Small intestine (tissue), 7 donors: ENCODE measurements around the gene RHOG. TPM values are rescaled to one million over a fixed set of nuclear protein-coding genes. Genes with fewer than 3 reads are reported as not detected.

Source experiments
- DNase-seq, 2 donors: peaks; one replicate each; pipeline versions ENCODE4 v3.0.0 to v3.0.0-alpha.2; 2013
- FAIRE-seq: peaks from 2 replicates; lab custom pipeline; 2012; peaks lifted over from hg19 to GRCh38; lab: Jason Lieb, UNC
- H3K27ac ChIP-seq, 3 donors: one replicate each; pipeline ENCODE4 v1.5.1; 2013; ENCODE audit warnings: low read length in 2 of 3, mild to moderate bottlenecking in 2 of 3, control low read depth in 1 of 3, inconsistent platforms in 1 of 3, low read depth in 1 of 3, moderate library complexity in 1 of 3
- H3K27me3 ChIP-seq, 3 donors: one replicate each; pipeline ENCODE4 v1.6.1; 2013; ENCODE audit warnings: low read length in 3 of 3, inconsistent platforms in 1 of 3; ENCODE audit not compliant: control insufficient read depth in 3 of 3, insufficient read depth in 3 of 3
- H3K36me3 ChIP-seq, 3 donors: one replicate each; pipeline ENCODE4 v1.6.1; 2013; ENCODE audit warnings: low read length in 3 of 3, inconsistent platforms in 1 of 3, low read depth in 1 of 3, mild to moderate bottlenecking in 1 of 3, moderate library complexity in 1 of 3; ENCODE audit not compliant: control insufficient read depth in 3 of 3, insufficient read depth in 2 of 3
- H3K4me1 ChIP-seq, 3 donors: one replicate each; pipeline ENCODE4 v1.6.1; 2013; ENCODE audit warnings: low read length in 2 of 3, inconsistent platforms in 1 of 3, low read depth in 1 of 3, mild to moderate bottlenecking in 1 of 3, moderate library complexity in 1 of 3; ENCODE audit not compliant: control insufficient read depth in 3 of 3, insufficient read depth in 2 of 3
- H3K4me3 ChIP-seq, 3 donors: one replicate each; pipeline ENCODE4 v1.5.1; 2013; ENCODE audit warnings: low read length in 3 of 3, control low read depth in 1 of 3, inconsistent platforms in 1 of 3, low read depth in 1 of 3, mild to moderate bottlenecking in 1 of 3, moderate library complexity in 1 of 3
- H3K9me3 ChIP-seq, 2 donors: one replicate each; pipeline ENCODE4 v1.6.1; 2013; ENCODE audit warnings: low read depth in 1 of 2, low read length in 1 of 2; ENCODE audit not compliant: control insufficient read depth in 2 of 2, insufficient read depth in 1 of 2
- WGBS, 3 donors: extraction: QIAGEN DNeasy Blood & Tissue Kit; methylation state at CpG; one replicate each; pipeline ENCODE4 v1.1.7; 2013; 5-methylcytosine and 5-hydroxymethylcytosine counted together
- polyA plus RNA-seq, 4 donors: library from polyadenylated mRNA; stranded (reverse) in 3 of 4; unstranded in 1 of 4; fragments of 200-250 nt in 3 of 4; fragments of 120-200 nt in 1 of 4; gene quantifications; one replicate each; pipeline versions ENCODE4 v1.2.1 to v1.2.3, GENCODE V29; 2013
- donor health status: healthy with polysubstance abuse.
- donor health status: control.
- donor health status: control.
- donor health status: Bipolar disorder and iron deficiency.
- donor health status: healthy.

The RHOG gene
- polyA plus RNA-seq, 4 donors, result 45.5 to 114 (median 74.3) TPM

DNA sequence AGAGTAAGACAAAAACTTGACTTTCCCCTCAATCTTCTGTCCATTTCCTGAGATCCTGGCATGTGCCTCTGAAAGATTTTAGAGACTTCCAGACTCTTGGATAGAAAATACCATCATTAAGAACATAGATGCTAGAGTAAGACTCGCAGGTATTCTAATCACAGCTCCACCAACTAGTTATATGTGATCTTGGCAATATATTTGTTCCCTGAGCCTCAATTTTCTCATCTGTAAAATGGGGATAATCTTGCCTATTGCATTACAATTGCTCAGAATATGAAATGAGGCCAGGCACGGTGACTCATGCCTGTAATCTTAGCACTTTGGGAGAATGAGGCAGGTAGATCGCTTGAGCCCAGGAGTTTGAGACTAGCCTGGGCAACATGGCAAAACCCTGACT, 10.7 kb downstream of the RHOG start:
- no peak overlapping the region for H3K4me3 ChIP-seq
- H3K36me3 ChIP-seq, result peaks cover 10 to 61% (median 24%) of the 10 kb centered on the region in 3 donors
- H3K27me3 ChIP-seq, result no peaks in the 10 kb centered on the region
- no peaks in the 10 kb centered on the region for H3K9me3 ChIP-seq
- FAIRE-seq (no peak), DNase-seq (no peak)
- WGBS, 3 donors, result 94 to 97% (median 95%) methylated on average over 3 of the region's 3 CpGs
- H3K27ac ChIP-seq, result no peak overlapping the region
- peaks cover 18 to 24% (median 21%) of the 10 kb centered on the region in 3 donors for H3K4me1 ChIP-seq

DNA sequence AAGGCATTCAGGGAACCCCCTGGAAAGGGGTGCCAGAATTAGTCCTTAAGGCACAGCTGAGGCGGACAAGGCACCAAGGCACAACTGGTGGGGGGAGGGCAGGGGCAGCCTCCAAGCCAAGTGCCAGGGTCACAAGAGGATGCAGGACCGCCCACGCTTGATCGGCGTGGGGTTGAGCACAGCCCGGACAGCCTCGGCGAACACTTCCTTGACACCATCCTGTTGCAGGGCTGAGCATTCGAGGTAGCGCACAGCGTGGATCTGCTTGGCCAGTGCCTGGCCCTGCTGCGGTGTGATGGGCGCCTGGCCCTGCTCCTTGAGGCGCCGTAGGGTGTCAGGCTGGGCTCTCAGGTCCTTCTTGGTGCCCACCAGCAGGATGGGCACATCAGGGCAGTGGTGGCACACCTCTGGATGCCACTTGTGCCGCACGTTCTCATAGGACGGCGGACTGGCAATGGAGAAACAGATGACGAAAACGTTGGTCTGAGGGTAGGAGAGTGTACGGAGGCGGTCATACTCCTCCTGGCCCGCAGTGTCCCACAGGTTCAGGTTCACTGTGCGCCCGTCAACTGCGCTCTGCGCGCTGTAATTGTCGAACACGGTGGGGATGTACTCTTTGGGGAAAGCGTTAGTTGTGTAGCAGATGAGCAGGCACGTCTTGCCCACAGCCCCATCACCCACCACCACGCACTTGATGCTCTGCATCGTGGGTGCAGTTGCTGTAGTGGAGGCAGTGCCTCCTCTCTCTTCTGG, 13.1 kb downstream of the RHOG start:
- peaks cover 10 to 72% (median 24%) of the 10 kb centered on the region in 3 donors for H3K36me3 ChIP-seq
- no peak overlapping the region for H3K27ac ChIP-seq
- H3K4me1 ChIP-seq, result peaks cover 5 to 9% (median 5%) of the 10 kb centered on the region in 3 donors
- WGBS, 3 donors, result 92 to 95% (median 94%) methylated on average over 35 of the region's 35 CpGs
- no peaks in the 10 kb centered on the region for H3K27me3 ChIP-seq
- DNase-seq (no peak), FAIRE-seq (no peak)
- H3K9me3 ChIP-seq, result no peaks in the 10 kb centered on the region
- no peak overlapping the region for H3K4me3 ChIP-seq

DNA sequence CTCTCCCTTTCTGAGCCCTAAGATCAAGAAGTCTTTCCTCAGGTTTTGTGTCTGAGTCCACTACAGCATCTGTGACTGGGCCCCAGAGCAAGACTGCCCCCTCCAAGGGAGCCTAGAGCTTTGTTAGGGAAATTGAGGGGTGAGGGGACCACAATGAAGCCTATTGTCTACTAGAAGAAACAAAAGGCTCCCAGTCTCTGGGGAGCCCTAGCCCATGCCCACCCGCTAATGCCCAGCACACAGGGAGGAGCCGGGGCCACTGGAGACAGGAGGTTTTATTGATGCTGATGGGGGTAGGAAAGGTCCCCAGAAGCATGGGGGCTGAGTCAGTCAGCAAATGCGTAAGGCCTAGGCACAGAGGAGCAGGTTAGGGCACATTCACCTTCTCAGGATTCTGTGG, 14.0 kb downstream of the RHOG start:
- H3K9me3 ChIP-seq, result no peaks in the 10 kb centered on the region
- no peak for DNase-seq
- H3K36me3 ChIP-seq, result peaks cover 10 to 74% (median 24%) of the 10 kb centered on the region in 3 donors
- 93 to 95% (median 94%) methylated on average over 3 of the region's 3 CpGs for WGBS, 3 donors
- no peak for FAIRE-seq
- H3K27me3 ChIP-seq, result no peaks in the 10 kb centered on the region
- H3K4me1 ChIP-seq, result peaks cover 0 to under 1% (median 0%) of the 10 kb centered on the region in 3 donors
- no peak overlapping the region for H3K27ac ChIP-seq
- no peak overlapping the region for H3K4me3 ChIP-seq

DNA sequence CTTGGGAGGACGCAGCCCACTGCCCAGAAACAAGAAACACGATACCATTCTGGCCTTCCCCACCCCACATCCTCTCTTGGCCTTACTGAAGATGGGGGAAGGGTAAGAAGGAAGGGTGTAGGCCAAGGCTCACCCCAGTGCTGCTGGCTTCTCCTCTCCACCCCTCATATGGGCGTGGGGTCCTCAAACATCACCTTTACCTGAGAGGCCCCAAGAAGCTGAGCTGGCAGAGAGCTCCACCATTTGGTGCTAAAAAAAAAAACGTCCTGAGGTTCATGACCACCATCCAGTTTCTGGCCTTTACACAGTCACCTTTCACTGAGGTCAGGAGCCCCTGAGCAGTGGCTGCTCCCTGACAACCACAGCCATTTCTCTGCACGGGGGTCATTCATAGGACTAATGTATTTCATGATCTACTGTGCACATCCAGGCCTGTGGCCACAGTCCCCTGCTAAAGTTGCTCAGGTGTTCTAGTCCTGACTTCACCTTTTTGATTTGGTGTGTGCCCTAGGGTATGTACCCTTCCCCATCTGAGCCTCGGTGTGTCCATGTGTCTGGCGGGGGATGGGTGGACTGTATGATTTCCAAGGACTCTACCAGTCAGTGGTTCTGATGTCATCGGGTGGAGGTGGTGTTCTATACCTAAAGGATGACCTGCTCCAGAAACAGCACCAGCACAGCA, 15.1 kb downstream of the RHOG start:
- H3K36me3 ChIP-seq, result peaks cover 10 to 70% (median 20%) of the 10 kb centered on the region in 3 donors
- H3K9me3 ChIP-seq, result no peaks in the 10 kb centered on the region
- H3K4me1 ChIP-seq, result no peaks in the 10 kb centered on the region
- no peak for FAIRE-seq
- H3K27ac ChIP-seq, result no peak overlapping the region
- WGBS, 3 donors, result 83 to 91% (median 86%) methylated on average over 8 of the region's 8 CpGs
- no peaks in the 10 kb centered on the region for H3K27me3 ChIP-seq
- no peak for DNase-seq
- H3K4me3 ChIP-seq, result no peak overlapping the region

DNA sequence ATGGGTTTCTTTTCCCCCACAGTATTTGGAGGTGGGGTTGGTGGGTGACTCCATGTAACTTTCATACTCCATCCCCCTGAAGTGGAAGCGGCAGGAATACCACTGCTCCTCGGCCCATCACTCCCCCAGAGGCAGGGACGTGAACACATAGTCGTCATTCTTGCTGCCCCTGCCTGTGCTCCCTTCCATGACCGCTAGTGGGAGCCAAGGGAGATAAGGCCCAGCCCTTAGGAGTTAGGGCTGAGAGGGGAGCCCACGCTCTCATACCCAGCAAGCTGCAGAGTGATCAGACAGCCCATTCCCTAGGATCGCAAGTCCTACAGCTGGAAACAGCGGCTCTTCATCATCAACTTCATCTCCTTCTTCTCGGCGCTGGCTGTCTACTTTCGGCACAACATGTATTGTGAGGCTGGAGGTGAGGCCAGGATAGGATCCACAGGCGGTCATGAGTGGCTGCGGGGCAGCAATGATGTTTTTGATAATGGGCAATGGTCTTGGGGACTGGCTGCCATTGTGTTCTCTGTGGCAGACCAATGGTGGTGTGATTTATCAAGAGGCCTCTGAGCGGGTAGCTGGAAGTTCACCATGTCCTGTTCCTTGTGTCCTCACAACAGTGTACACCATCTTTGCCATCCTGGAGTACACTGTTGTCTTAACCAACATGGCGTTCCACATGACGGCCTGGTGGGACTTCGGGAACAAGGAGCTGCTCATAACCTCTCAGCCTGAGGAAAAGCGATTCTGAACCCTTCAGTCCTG, 15.9 kb downstream of the RHOG start:
- DNase-seq (peak; percentile 63 to 70), FAIRE-seq (no peak)
- H3K27ac ChIP-seq, result no peak overlapping the region
- peaks cover 7 to 64% (median 20%) of the 10 kb centered on the region in 3 donors for H3K36me3 ChIP-seq
- H3K4me3 ChIP-seq, result no peak overlapping the region
- H3K27me3 ChIP-seq, result no peaks in the 10 kb centered on the region
- H3K9me3 ChIP-seq, result no peaks in the 10 kb centered on the region
- 75 to 86% (median 78%) methylated on average over 18 of the region's 18 CpGs for WGBS, 3 donors
- H3K4me1 ChIP-seq, result no peaks in the 10 kb centered on the region

DNA sequence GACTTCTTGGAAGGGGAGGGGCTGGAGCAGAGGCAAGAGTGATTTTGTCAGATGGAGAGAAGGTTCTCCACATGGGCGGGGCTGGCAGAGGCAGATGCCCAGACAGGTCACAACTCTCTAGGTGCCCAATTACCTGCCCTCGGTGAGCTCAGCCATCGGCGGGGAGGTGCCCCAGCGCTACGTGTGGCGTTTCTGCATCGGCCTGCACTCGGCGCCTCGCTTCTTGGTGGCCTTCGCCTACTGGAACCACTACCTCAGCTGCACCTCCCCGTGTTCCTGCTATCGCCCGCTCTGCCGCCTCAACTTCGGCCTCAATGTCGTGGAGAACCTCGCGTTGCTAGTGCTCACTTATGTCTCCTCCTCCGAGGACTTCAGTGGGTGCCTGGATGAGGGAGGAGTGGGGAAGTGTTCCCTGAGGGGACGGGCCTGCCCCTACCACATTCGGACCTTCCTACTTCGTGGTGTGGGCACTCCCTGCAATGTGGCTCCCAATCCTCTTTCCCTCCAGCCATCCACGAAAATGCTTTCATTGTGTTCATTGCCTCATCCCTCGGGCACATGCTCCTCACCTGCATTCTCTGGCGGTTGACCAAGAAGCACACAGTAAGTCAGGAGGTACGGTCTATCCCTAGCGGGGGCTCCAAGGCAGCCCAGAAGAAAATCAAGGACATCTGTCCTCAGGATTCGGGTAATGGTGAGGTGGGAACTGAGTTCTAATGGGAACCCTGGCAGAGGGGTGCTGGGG, 16.8 kb downstream of the RHOG start:
- Histone ChIP-seq H3K4me1 (no peaks in the 10 kb centered on the region), H3K36me3 (peaks cover 7 to 59% (median 20%) of the 10 kb centered on the region in 3 donors), H3K9me3 (no peaks in the 10 kb centered on the region), H3K27ac (no peak overlapping the region), H3K27me3 (no peaks in the 10 kb centered on the region), H3K4me3 (no peak overlapping the region)
- FAIRE-seq (no peak), DNase-seq (no peak)
- 94 to 95% (median 94%) methylated on average over 28 to 30 of the region's 30 CpGs for WGBS, 3 donors

DNA sequence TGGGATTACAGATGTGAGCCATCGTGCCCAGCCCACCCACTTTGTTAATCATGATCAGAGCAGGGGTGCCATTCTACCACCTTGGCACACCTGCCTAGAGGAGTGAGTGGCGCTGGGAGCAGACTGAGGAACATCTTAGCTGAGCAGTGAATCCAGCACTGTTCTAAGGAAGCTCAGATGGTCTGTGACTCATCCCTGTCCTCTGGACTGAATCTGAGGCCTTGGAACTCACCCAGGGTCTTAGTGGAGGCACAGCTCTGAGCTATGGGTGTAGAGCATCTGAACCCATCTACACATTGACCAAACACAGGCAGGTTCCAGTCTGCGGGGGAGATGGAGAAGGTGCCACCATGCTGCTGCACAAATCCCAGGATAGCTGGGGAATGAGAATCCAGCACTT, 17.5 kb downstream of the RHOG start:
- no peaks in the 10 kb centered on the region for H3K27me3 ChIP-seq
- no peak for FAIRE-seq

More for the DNA sequence above, 17.5 kb downstream of the RHOG start:
- Histone ChIP-seq H3K4me3 (no peak overlapping the region), H3K4me1 (peaks cover 0 to 2% (median 0%) of the 10 kb centered on the region in 3 donors), H3K27ac (no peak overlapping the region), H3K36me3 (peaks cover 7 to 62% (median 20%) of the 10 kb centered on the region in 3 donors), H3K9me3 (no peaks in the 10 kb centered on the region)
- WGBS, 3 donors, result 84 to 94% (median 90%) methylated on average over 3 of the region's 3 CpGs
- no peak for DNase-seq
